Fibroblast of skin of left biceps (primary cell): ENCODE data around the gene MYO7A.
"Not testable (repeated sequence)": the region's sequence is repeated elsewhere in the genome, so short reads cannot be mapped to it uniquely, and the experiment has no call there.

Source experiments
- DNase-seq, 2 experiments: peaks; one replicate each; pipeline ENCODE4 v3.0.0-alpha.2; 2013; ENCODE audit warnings: low read depth in 2 of 2

The MYO7A gene

DNA sequence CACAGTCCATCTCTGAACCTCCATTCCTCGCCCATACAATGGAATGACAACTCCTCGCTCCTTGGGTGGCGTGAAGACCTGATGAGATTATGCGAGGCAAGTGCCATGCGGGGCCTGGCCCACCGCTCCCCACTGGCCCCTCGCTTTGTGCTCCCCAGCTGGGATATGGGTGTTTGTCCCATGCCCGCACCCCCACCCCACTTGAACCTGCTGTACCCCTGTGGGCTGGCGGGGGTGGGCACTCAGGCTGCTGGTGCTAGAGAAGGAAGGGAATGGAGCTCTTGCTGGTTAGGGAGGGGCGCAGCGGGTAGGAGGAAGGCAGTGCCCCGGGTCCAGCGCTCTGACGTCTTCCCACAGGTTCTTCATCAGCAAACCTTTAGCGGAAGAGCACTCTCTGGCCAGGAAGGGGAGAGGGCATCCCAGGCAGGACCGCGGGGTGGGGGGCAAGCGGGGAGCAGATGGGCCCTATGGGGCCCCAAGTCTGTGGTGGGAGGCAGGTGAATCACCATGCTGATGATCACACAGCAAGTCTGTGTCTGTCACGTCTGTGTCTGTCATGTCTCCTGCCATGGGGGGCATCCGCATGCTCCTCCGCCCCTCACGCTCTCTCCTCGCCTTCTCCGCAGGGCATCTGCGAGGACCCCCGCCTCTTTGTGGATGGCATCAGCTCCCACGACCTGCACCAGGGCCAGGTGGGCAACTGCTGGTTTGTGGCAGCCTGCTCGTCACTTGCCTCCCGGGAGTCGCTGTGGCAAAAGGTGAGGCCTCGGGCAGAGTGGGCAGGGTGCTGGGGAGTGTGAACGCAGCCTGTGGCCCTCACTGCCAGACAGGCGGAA lies 34.8 kb upstream of the MYO7A start:
- DNase-seq = no peak

DNA sequence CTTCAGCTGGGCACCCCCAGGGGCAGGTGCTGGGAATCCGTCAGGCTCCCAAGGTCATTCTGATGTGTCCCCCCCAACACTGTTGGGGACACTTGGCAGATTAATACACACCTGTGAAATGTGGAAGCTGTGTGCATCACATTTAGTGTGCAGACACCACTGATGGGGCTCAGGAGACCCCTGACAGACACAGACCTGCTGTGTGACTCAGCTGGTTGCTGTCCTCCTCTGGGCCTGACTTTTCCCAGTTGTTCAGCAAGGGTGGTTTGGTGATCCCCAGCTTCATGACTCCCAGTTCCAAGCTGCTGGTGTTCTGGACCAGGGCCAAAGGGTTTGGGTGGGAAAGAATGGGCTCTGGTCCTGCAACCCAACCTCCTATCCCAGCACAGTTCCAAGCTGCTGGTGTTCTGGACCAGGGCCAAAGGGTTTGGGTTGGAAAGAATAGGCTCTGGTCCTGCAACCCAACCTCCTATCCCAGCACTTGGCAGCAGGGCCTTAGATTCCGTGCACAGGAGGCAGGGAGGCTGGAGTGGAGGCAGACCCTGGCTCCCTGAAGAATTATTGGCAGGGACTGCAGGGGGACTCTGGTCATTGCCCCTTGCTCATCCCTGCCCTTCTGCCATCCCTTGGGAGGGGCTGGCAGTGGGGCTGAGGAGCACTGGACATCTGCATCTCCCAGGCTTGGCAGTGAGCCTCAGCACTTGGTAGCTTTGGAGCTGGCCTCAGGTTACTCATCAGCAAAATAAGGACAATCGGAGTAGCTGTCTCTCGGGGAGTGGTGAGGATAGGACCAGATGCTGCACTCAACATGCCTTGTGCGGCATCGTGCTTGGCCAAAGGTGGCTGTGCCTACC lies 33.8 kb upstream of the MYO7A start:
- no peak for DNase-seq

GRCh38 chr11:77094841-77095365 lies 33.1 kb upstream of the MYO7A start:
- DNase-seq = no peak

- no peak for DNase-seq
Measured at GRCh38 chr11:77095551-77096490, 32.2 kb upstream of the MYO7A start.

DNA sequence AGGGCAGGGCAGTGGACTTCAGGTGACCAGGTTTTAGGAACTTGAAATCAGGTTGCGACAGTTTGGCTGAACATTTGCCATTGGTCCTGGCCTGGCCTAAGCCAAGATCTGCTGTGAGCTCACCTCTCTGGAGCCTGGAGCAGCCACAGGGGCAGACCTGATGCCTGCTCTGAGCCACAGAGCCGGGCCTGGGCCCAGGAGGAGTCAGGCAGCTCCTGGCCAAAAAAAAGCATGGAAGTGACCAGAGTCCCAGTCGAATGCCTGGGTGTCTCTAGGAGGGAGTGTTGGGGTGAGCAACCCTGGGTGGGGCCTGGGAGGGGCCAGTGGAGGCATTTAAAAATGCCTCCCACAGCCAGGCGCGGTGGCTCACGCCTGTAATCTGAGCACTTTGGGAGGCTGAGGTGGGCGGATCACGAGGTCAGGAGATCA lies 31.4 kb upstream of the MYO7A start:
- no peak for DNase-seq

DNA sequence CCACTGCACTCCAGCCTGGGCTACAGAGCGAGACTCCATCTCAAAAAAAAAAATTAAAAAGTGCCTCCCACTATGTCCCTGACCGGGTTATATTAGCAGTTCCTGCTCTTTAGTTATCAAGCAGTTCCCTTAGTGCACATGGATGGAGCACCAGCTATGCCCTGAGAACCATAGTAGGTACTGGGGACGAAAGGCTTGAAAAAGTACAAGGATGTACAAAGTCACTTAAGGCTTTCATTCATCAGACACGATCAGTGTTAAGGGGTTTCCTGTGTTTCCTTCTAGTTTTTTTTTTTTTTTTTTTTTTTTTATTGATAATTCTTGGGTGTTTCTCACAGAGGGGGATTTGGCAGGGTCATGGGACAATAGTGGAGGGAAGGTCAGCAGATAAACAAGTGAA lies 30.9 kb upstream of the MYO7A start:
- not testable (repeated sequence) for DNase-seq

DNA sequence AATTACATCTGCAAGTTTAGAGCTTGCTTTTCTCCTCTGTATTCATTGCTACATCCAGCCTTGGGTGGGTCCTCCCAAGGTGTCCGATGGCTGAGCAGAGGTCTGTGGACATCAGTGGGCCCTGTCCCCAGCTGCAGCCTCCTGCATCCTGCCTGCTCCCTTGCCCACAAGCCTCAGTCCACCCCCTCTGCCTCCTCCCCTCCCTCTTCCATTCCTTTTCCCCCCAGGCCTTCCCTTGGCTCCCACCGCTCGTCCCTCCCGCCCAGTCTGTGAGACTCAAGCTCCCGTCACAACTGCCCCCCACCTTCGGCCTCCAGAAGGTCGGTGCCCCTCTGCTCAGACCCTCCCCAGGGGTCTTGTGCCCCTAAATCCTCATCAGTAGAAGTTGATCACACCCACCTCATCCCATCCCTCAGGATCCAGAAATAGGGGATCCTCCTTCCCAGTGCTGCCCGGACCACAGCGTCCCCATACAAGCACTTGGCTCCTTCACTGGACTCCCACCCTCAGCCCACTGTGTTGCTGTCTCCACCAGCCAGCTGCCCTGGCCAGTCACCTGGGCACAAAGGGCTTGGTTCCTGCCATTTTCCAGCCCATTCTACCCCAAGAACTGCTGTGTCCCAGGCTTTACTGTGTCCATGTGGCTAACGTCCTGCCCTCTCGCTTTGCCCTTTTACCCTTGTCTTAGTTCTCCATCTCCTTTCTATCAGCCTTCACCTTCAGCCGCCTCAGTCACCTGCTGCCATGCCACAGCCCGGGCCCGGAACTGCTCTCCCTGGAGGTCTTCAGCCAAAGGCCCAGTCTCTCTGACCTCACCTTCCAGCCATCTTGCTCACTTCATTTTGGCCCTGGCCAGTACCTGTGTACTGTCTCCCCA lies 27.6 kb upstream of the MYO7A start:
- DNase-seq = no peak

DNA sequence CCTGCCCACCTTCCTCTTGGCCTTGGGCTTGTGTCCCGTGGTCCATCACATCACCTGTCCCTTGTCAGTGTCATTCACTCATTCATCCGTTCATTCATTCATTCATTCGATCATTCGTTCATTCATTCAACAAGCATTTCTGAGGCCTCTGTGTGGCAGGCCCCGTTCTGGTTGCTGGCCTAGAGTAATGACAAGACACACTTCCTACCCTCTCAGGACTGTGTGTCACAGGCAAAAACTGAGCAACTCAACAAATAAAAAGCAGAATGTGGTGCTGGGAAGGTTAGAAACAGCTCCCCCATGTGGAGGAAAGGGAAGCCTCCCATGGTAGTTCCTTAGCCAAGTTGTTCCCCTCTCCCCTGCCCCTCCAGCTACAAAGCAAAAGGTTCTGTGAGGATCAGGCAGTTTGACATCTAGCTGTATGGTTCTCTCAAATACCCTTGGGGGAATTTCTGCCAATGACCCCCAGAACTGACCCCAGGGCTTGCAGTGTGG lies 27.0 kb upstream of the MYO7A start:
- no peak for DNase-seq

- no peak for DNase-seq
Measured at GRCh38 chr11:77102246-77103210, 25.5 kb upstream of the MYO7A start, which contains the start of gene OMP. Gene OMP, plus strand, starts transcription at chr11:77102840. Its CDS starts 0 bp downstream, at chr11:77102840.

- no peak for DNase-seq
Measured at GRCh38 chr11:77103319-77103718, 24.7 kb upstream of the MYO7A start.

DNA sequence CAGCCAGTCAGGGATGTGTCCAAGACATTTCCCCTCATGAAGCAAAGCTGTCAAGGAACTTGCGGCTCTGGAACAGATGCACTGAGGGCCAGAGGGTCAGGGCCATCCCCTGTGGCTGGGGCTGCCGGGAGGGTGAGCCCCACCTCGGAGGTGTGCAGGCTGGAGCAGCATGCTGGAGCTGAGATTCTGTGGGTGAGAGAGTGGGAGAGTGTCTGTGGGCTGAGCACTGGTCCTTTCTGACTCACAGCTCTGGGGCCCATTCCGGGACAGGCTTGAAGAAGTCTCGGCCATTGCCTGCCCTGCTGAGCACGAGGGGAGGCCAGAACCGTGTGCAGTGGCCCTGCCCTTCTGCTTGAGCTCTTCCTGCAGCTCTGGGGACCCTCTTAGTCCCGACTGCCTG lies 23.3 kb upstream of the MYO7A start:
- DNase-seq = no peak

DNA sequence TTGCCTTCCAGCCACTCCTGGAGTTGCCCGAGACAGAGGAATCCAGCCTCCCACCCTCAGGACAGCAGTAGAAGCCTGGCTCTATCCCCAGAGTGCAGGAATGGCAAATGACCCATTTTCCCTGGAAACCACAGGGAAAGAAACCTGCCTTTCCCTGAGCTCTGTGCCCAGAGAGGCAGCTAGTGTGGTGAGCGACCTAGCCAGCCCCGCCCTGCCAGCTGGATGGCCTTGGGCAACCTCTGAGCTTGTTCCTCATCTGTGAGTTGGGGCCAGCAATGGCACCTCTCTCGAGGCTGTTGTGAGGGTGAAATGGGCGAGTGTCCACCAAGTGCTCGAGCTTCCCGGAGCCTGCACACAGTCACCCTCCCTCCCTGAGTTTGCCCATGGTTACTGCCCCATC lies 21.7 kb upstream of the MYO7A start:
- no peak for DNase-seq

DNA sequence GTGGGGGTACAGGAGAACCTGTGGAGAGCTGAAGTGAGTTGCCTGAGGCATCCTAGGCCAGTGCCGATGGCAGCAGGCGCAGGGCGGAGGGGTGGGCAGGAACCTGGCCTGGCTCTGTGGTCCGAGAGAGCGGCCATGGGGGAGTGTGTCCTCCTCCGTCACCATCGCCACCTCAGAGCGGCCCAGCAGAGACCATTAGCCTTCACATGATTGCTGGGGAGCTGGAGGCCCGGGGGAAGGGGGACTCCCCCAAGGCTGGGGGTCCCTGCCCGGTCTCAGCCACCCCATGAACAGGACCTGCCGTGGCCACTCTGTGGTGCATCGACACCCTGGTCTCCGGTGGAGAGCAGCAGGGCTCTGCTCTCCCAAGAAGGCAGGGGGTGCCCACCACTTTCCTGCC lies 21.3 kb upstream of the MYO7A start:
- no peak for DNase-seq

DNA sequence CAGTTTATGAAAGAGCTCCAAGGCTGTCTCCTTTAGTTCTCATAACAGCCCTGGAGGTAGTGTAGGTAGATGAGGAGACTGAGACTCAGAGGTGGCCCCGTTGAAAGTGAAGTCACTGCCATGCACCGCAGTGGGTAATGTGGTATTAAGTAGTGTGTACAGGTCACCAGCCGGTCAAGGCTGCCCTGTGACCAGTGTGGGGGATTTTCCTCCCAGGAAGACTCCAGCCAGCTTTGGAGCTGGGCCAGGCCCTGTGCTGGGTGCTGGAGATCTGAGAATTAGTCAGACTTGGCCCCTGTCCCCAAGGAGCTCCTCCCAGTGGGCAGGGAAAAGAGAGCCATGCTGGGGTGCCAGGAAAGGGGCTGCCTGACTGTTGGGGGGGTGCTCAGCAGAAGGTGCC lies 20.1 kb upstream of the MYO7A start:
- DNase-seq = no peak

- DNase-seq = no peak
Measured at GRCh38 chr11:77108436-77108835, 19.6 kb upstream of the MYO7A start.

DNA sequence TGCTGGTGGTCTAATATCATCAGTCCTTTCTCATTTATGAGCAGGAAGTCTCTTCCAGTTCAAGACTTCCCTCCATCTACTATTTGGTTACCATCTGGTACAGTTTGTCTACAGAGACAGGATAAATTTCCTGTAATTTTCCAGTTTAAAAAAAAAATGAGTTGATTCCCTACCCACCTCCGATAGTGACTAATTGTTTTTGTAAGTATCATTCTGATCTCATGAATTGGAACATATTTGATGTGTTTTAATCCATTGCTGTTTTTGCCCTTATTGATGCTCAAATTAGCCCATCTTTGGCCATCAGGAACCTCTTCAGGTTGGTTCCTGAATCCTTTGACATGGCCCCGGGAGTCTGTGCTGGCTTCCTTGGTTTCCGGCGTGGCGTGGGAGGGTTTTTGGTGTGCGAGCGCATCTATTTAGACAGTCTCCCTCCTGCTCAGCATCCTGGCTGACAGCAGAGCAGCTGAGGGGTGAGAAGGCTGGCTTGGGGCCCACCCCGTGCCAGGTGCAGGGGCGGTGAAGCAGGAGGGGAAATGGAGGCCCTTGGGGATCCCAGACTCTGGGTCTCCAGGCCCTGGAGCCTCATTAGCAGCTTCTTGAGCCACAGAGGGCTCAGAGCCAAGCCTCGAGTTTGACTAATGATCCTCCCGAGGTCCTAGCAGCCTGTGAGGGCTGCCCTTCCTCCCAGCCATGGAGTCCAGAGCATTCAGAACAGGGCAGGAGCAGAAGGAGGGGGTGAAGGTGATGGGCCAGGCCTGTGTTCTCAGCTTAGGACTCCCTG lies 18.6 kb upstream of the MYO7A start:
- no peak for DNase-seq

DNA sequence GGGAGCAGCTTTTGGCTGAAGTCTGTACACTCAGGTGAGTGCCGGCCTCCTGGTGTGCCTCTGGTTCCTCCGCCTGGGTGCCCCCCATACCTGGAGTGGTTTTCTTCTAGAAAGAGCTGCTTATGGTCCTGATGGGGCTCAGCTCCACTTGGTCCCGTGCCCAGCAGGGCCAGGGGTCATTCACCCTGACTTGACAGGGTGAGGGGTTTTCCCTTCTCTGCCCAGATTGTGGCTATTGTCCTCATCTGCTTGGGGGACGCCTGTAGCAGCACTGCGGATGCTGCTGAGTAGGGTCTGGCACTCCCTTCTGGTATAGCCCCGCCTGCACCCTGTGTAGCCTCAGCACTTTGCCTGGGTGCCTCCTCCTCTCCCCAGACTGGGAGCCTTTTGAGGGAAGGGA lies 17.2 kb upstream of the MYO7A start:
- no peak for DNase-seq

- no peak for DNase-seq
Measured at GRCh38 chr11:77111277-77111676, 16.8 kb upstream of the MYO7A start.
